H1 (cell line): ENCODE results near the gene CHSY3. TPM values are rescaled to one million over a fixed set of nuclear protein-coding genes. Genes with fewer than 3 reads are reported as not detected.

Experiments used
- ASH2L ChIP-seq: fragments of 200-600, 300-600 bp; sonication (generic); IDR thresholded peaks from one replicate; pipeline ENCODE4 v1.7.1; 2017; ENCODE audit warnings: low read length
- GABPA ChIP-seq: IDR thresholded peaks from 2 replicates; pipeline ENCODE4 v1.6.1; 2011; ENCODE audit warnings: mild to moderate bottlenecking, low read length, moderate library complexity, borderline replicate concordance; ENCODE audit not compliant: insufficient read depth
- HDAC6 ChIP-seq: IDR thresholded peaks from one replicate; pipeline ENCODE4 v1.7.1; 2012; ENCODE audit warnings: low read depth, mild to moderate bottlenecking, inconsistent platforms, low read length, moderate library complexity
- JUND ChIP-seq: IDR thresholded peaks from 2 replicates; pipeline ENCODE4 v1.6.1; 2011; ENCODE audit warnings: mild to moderate bottlenecking, improper control_type of control experiment, low read length
- KDM4A ChIP-seq: IDR thresholded peaks from one replicate; pipeline ENCODE4 v1.7.1; 2012; ENCODE audit warnings: low read depth, mild to moderate bottlenecking, moderate library complexity, low read length, inconsistent platforms; ENCODE audit not compliant: severe bottlenecking
- MAFK ChIP-seq: IDR thresholded peaks from 2 replicates; pipeline ENCODE4 v1.6.1; 2012; ENCODE audit warnings: low read depth, mild to moderate bottlenecking, improper control_type of control experiment, low read length
- MAX ChIP-seq: IDR thresholded peaks from 2 replicates; pipeline ENCODE4 v1.6.1; 2012; ENCODE audit warnings: inconsistent platforms
- PHF8 ChIP-seq: fragments of 200-600 bp; sonication (generic); conservative IDR thresholded peaks from 2 replicates; pipeline ENCODE4 v1.7.1; 2012; ENCODE audit warnings: low read depth, mild to moderate bottlenecking, inconsistent platforms, low read length, moderate library complexity
- POLR2A ChIP-seq, 2 experiments: IDR thresholded peaks; 1 replicate in 1 of 2; 2 replicates in 1 of 2; pipeline ENCODE4 v1.6.1; 2011; ENCODE audit warnings: low read depth in 2 of 2, low read length in 2 of 2, mild to moderate bottlenecking in 2 of 2; ENCODE audit errors: control extremely low read depth in 1 of 2
- POLR2AphosphoS5 ChIP-seq: IDR thresholded peaks from 2 replicates; pipeline ENCODE4 v1.6.1; 2011; ENCODE audit warnings: low read depth, low read length
- RFX5 ChIP-seq: IDR thresholded peaks from 2 replicates; pipeline ENCODE4 v1.6.1; 2011; ENCODE audit warnings: low read depth, low read length, improper control_type of control experiment, borderline replicate concordance
- TEAD4 ChIP-seq: IDR thresholded peaks from 2 replicates; pipeline ENCODE4 v1.6.1; 2012; ENCODE audit warnings: low read depth, low read length, inconsistent platforms, mixed read lengths
- polyA plus RNA-seq, 7 experiments: library from polyadenylated mRNA; depleted of rRNA in 3 of 7; stranded (reverse) in 5 of 7; unstranded in 2 of 7; fragments of >200 nt in 5 of 7; fragments of 200-250 nt in 2 of 7; gene quantifications; 1 replicate in 5 of 7; 2 replicates in 1 of 7; 4 replicates in 1 of 7; pipeline versions ENCODE4 v1.2.1 to v1.2.3, GENCODE V29; 2011 to 2013; ENCODE audit warnings: missing spikeins in 2 of 7, mixed read lengths in 2 of 7
- total RNA-seq: library from RNA; stranded (reverse); fragmentation: NEBNext Ultra II Directional; extraction: Animal tissue kit (Norgen Biotek cat#: 25700); gene quantifications from 2 replicates; pipeline ENCODE4 v1.2.1, GENCODE V29; 2021
- TF ChIP-seq, protein P1 (sequence below): fragments of 300-600 bp; sonication (generic); IDR thresholded peaks from 2 replicates; pipeline ENCODE4 v1.7.1; 2012; ENCODE audit warnings: low read length, moderate library complexity, mild to moderate bottlenecking, inconsistent platforms; ENCODE audit not compliant: insufficient replicate concordance

CHSY3 gene
- total and polyA plus RNA-seq, 2 of the 8 experiments (the other 6 are each of a cell fraction or from before 2014, with no cell fraction given) = 0.24 to 1.8 TPM

DNA sequence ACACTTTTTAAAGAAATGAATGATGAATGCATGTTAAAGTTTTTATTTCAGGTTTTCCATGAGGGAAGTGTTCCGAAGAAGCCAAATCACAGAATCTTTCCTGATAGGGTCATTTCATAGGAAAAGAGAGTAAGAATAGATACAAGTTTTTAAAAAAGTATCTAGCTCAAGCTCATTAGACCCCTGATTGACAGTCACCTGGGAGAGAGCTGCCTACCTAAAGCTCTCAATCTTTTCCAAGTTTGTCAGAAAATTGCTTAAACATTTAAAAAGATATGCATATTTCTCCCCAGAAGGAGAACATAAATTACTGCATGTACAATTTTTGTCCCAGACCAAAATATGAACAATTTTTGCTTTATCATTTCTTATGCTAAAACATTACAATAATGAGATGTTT lies 47.9 kb upstream of the CHSY3 start (continued):
- TF ChIP-seq, protein P1, sequence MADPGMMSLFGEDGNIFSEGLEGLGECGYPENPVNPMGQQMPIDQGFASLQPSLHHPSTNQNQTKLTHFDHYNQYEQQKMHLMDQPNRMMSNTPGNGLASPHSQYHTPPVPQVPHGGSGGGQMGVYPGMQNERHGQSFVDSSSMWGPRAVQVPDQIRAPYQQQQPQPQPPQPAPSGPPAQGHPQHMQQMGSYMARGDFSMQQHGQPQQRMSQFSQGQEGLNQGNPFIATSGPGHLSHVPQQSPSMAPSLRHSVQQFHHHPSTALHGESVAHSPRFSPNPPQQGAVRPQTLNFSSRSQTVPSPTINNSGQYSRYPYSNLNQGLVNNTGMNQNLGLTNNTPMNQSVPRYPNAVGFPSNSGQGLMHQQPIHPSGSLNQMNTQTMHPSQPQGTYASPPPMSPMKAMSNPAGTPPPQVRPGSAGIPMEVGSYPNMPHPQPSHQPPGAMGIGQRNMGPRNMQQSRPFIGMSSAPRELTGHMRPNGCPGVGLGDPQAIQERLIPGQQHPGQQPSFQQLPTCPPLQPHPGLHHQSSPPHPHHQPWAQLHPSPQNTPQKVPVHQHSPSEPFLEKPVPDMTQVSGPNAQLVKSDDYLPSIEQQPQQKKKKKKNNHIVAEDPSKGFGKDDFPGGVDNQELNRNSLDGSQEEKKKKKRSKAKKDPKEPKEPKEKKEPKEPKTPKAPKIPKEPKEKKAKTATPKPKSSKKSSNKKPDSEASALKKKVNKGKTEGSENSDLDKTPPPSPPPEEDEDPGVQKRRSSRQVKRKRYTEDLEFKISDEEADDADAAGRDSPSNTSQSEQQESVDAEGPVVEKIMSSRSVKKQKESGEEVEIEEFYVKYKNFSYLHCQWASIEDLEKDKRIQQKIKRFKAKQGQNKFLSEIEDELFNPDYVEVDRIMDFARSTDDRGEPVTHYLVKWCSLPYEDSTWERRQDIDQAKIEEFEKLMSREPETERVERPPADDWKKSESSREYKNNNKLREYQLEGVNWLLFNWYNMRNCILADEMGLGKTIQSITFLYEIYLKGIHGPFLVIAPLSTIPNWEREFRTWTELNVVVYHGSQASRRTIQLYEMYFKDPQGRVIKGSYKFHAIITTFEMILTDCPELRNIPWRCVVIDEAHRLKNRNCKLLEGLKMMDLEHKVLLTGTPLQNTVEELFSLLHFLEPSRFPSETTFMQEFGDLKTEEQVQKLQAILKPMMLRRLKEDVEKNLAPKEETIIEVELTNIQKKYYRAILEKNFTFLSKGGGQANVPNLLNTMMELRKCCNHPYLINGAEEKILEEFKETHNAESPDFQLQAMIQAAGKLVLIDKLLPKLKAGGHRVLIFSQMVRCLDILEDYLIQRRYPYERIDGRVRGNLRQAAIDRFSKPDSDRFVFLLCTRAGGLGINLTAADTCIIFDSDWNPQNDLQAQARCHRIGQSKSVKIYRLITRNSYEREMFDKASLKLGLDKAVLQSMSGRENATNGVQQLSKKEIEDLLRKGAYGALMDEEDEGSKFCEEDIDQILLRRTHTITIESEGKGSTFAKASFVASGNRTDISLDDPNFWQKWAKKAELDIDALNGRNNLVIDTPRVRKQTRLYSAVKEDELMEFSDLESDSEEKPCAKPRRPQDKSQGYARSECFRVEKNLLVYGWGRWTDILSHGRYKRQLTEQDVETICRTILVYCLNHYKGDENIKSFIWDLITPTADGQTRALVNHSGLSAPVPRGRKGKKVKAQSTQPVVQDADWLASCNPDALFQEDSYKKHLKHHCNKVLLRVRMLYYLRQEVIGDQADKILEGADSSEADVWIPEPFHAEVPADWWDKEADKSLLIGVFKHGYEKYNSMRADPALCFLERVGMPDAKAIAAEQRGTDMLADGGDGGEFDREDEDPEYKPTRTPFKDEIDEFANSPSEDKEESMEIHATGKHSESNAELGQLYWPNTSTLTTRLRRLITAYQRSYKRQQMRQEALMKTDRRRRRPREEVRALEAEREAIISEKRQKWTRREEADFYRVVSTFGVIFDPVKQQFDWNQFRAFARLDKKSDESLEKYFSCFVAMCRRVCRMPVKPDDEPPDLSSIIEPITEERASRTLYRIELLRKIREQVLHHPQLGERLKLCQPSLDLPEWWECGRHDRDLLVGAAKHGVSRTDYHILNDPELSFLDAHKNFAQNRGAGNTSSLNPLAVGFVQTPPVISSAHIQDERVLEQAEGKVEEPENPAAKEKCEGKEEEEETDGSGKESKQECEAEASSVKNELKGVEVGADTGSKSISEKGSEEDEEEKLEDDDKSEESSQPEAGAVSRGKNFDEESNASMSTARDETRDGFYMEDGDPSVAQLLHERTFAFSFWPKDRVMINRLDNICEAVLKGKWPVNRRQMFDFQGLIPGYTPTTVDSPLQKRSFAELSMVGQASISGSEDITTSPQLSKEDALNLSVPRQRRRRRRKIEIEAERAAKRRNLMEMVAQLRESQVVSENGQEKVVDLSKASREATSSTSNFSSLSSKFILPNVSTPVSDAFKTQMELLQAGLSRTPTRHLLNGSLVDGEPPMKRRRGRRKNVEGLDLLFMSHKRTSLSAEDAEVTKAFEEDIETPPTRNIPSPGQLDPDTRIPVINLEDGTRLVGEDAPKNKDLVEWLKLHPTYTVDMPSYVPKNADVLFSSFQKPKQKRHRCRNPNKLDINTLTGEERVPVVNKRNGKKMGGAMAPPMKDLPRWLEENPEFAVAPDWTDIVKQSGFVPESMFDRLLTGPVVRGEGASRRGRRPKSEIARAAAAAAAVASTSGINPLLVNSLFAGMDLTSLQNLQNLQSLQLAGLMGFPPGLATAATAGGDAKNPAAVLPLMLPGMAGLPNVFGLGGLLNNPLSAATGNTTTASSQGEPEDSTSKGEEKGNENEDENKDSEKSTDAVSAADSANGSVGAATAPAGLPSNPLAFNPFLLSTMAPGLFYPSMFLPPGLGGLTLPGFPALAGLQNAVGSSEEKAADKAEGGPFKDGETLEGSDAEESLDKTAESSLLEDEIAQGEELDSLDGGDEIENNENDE = no peak
- no peak for TF ChIP-seq TEAD4
- no peak for TF ChIP-seq JUND
- TF ChIP-seq POLR2AphosphoS5 = no peak
- TF ChIP-seq MAFK = no peak
- no peak for TF ChIP-seq ASH2L
- no peak for TF ChIP-seq HDAC6
- TF ChIP-seq KDM4A = no peak
- TF ChIP-seq GABPA = no peak
- TF ChIP-seq PHF8 = no peak
- no peak for TF ChIP-seq RFX5
- TF ChIP-seq MAX = no peak
- TF ChIP-seq POLR2A (IDR thresholded peaks at IDR 0.05; ENCODE audit: control extremely low read depth in 1 of 2, low read depth in 2 of 2, low read length in 2 of 2) = no peak
